ENCODE data around the gene TAF10.

DNA sequence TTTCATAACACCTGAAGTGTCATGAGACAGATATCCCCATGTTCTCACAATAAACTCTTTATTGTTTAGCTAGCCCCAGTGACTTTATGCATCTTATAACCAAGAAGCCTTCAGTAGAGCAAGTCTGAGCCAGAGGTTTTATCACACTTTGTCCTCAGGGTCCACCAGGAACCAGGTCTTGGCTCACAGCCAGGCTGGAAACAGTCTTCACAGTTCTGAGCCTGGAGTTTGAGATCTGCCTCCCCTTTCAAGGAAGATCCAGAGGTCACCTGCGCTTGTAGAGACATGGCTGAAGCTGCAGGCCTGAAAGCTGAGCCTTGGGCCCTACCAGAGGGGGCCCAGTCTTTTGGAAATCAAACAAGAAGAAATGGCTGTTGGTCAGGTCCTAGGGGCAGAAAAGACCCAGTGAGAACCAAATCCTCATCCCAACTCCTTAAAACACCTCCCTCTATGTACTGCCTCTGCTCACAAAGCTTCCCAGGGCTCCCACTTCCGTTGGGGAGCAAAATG is 12.1 kb downstream of the TAF10 start:
- TF ChIP-seq, protein P1, sequence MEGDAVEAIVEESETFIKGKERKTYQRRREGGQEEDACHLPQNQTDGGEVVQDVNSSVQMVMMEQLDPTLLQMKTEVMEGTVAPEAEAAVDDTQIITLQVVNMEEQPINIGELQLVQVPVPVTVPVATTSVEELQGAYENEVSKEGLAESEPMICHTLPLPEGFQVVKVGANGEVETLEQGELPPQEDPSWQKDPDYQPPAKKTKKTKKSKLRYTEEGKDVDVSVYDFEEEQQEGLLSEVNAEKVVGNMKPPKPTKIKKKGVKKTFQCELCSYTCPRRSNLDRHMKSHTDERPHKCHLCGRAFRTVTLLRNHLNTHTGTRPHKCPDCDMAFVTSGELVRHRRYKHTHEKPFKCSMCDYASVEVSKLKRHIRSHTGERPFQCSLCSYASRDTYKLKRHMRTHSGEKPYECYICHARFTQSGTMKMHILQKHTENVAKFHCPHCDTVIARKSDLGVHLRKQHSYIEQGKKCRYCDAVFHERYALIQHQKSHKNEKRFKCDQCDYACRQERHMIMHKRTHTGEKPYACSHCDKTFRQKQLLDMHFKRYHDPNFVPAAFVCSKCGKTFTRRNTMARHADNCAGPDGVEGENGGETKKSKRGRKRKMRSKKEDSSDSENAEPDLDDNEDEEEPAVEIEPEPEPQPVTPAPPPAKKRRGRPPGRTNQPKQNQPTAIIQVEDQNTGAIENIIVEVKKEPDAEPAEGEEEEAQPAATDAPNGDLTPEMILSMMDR (IDR thresholded peaks at IDR 0.05) = no peak
- TF ChIP-seq POLR2A (IDR thresholded peaks at IDR 0.05) = no peak
